OCI-LY7 (cell line): ENCODE results near the gene KAT2A. TPM values are rescaled to one million over a fixed set of nuclear protein-coding genes. Genes with fewer than 3 reads are reported as not detected.

Experiments used
- BruUV-seq: library from RNA; stranded (reverse); fragments of 400-500 nt; replicated peaks from 2 replicates; lab custom pipeline; 2021; lab: Mats Ljungman, UMichigan
- CTCF ChIA-PET: fragments of 300-600 bp; sonication (Branson Sonifier 250); formaldehyde crosslinking; loops from one replicate; lab custom pipeline; 2022; ENCODE audit warnings: antibody characterized with exemption; ENCODE audit not compliant: unreplicated experiment; lab: Charles Lee
- POLR2A ChIA-PET: fragments of 300-600 bp; sonication (Branson Sonifier 250); formaldehyde crosslinking; loops from one replicate; lab custom pipeline; 2022; ENCODE audit warnings: antibody characterized with exemption; lab: Charles Lee
- DNase-seq: peaks from one replicate; pipeline ENCODE4 v3.0.0-alpha.2; 2015; ENCODE audit warnings: low spot score
- H2AFZ ChIP-seq: fragments of 200-600 bp; sonication (generic), shearing (Covaris generic); 2 replicates; pipeline ENCODE4 v1.6.1; 2014; ENCODE audit warnings: mild to moderate bottlenecking, antibody characterized with exemption, low read length, moderate library complexity
- H3K27ac ChIP-seq: fragments of 200-600 bp; sonication (generic); 2 replicates; pipeline ENCODE4 v1.5.1; 2014; ENCODE audit warnings: mixed run types, low read depth, mild to moderate bottlenecking, moderate library complexity, low read length, inconsistent platforms; ENCODE audit not compliant: poor library complexity, severe bottlenecking
- H3K36me3 ChIP-seq: fragments of 200-600 bp; sonication (generic); 2 replicates; pipeline ENCODE4 v1.6.1; 2014; ENCODE audit warnings: mild to moderate bottlenecking, antibody characterized with exemption, low read length, moderate library complexity, mixed read lengths; ENCODE audit not compliant: insufficient read depth
- H3K4me1 ChIP-seq: fragments of 200-600 bp; sonication (generic); 2 replicates; pipeline ENCODE4 v1.5.1; 2014; ENCODE audit warnings: mild to moderate bottlenecking, low read length; ENCODE audit not compliant: insufficient read depth, poor library complexity, severe bottlenecking
- H3K4me2 ChIP-seq: fragments of 200-600 bp; sonication (generic); 2 replicates; pipeline ENCODE4 v1.6.1; 2014; ENCODE audit warnings: mild to moderate bottlenecking, low read length
- H3K4me3 ChIP-seq: fragments of 200-600 bp; sonication (generic); 2 replicates; pipeline ENCODE4 v1.5.1; 2014; ENCODE audit warnings: mild to moderate bottlenecking, low read depth, low read length; ENCODE audit not compliant: poor library complexity, severe bottlenecking
- H3K79me2 ChIP-seq: fragments of 200-600 bp; sonication (generic); 2 replicates; pipeline ENCODE4 v1.6.1; 2016; ENCODE audit warnings: low read depth, mild to moderate bottlenecking, low read length, moderate library complexity, mixed read lengths; ENCODE audit not compliant: insufficient read depth
- H3K9me2 ChIP-seq: fragments of 200-600 bp; sonication (generic); 2 replicates; pipeline ENCODE4 v1.6.1; 2016; ENCODE audit warnings: mild to moderate bottlenecking, low read length, mixed read lengths; ENCODE audit not compliant: insufficient read depth
- H3K9me3 ChIP-seq: fragments of 200-600 bp; sonication (generic); 2 replicates; pipeline ENCODE4 v1.6.1; 2014; ENCODE audit warnings: mild to moderate bottlenecking, mixed run types, low read length, mixed read lengths
- H4K20me1 ChIP-seq: fragments of 200-600 bp; sonication (generic); 2 replicates; pipeline ENCODE4 v1.6.1; 2014; ENCODE audit warnings: mild to moderate bottlenecking, antibody characterized with exemption, low read length, moderate library complexity, mixed read lengths; ENCODE audit not compliant: insufficient read depth
- EZH2phosphoT487 ChIP-seq: fragments of 200-600 bp; sonication (generic); IDR thresholded peaks from 2 replicates; pipeline ENCODE4 v1.6.1; 2018; ENCODE audit warnings: low read depth, borderline replicate concordance, mild to moderate bottlenecking, mixed run types, antibody characterized with exemption, low read length, moderate library complexity, mixed read lengths
- intact Hi-C: fragments of 100-400 bp; cut with micrococcal nuclease; formaldehyde crosslinking; loops from one replicate; pipeline ENCODE4 v1.10.0; 2022; ENCODE audit not compliant: unreplicated experiment
- total RNA-seq, 2 experiments: library from RNA; depleted of rRNA in 1 of 2; stranded (reverse); fragments of >200 nt in 1 of 2; shearing (Covaris generic) in 1 of 2; gene quantifications; 2 replicates each; pipeline ENCODE4 v1.2.3, GENCODE V29; 2014 to 2022
- TF ChIP-seq, protein P1 (sequence below): fragments of 200-600 bp; sonication (generic); conservative IDR thresholded peaks from 2 replicates; pipeline ENCODE4 v1.5.1; 2014; ENCODE audit warnings: mild to moderate bottlenecking, antibody characterized with exemption, low read length, moderate library complexity, mixed read lengths

Gene KAT2A
- total RNA-seq, 2 experiments from 2014 or later, result 73.0 to 89.8 TPM

GRCh38 chr17:42094375-42095069, 26.6 kb downstream of the KAT2A start:
- no peaks in the 10 kb centered on the region for H3K9me2 ChIP-seq
- no TSS peak for BruUV-seq
- H3K79me2 ChIP-seq, result no peaks in the 10 kb centered on the region
- no peaks in the 10 kb centered on the region for H4K20me1 ChIP-seq
- CTCF ChIA-PET, result interaction anchor here (0.6 kb wide), 1 partner anchor 23 kb away, joined by 3 read pairs; no protein-coding TSS in a partner anchor
- POLR2A ChIA-PET, result interaction anchor here (0.6 kb wide), 1 partner anchor 125 kb away, joined by 3 read pairs; no protein-coding TSS in a partner anchor
- TF ChIP-seq EZH2phosphoT487, result no peak
- TF ChIP-seq, protein P1, sequence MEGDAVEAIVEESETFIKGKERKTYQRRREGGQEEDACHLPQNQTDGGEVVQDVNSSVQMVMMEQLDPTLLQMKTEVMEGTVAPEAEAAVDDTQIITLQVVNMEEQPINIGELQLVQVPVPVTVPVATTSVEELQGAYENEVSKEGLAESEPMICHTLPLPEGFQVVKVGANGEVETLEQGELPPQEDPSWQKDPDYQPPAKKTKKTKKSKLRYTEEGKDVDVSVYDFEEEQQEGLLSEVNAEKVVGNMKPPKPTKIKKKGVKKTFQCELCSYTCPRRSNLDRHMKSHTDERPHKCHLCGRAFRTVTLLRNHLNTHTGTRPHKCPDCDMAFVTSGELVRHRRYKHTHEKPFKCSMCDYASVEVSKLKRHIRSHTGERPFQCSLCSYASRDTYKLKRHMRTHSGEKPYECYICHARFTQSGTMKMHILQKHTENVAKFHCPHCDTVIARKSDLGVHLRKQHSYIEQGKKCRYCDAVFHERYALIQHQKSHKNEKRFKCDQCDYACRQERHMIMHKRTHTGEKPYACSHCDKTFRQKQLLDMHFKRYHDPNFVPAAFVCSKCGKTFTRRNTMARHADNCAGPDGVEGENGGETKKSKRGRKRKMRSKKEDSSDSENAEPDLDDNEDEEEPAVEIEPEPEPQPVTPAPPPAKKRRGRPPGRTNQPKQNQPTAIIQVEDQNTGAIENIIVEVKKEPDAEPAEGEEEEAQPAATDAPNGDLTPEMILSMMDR, result no peak
- H3K4me1 ChIP-seq, result peaks cover 14% of the 10 kb centered on the region
- DNase-seq, result no peak
- H3K9me3 ChIP-seq, result no peaks in the 10 kb centered on the region
- no peak overlapping the region for H3K27ac ChIP-seq
- H3K4me2 ChIP-seq, result no peak overlapping the region
- H3K4me3 ChIP-seq, result no peak overlapping the region
- H2AFZ ChIP-seq, result no peak overlapping the region
- no peaks in the 10 kb centered on the region for H3K36me3 ChIP-seq
- intact Hi-C loops, result no loop called here

DNA sequence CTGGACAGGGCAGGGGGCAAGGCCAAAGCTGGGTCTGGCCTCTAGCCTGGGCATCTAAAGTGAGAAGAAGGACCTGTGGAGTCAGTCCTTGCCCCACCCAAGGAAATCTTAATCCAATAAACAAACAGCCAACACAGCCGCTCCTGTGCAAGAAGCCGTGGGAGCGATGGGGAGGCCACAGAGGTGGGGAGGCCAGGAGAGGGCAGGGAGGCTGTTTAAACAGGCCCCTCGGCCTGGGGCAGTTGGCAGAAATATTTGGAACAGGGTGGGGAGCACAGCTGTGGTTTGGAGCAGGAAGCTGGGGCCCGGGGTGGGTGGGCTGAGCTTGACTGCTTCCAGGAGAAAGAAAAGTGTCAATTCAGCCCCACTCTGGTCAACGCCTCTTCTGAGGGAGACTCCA, 28.2 kb downstream of the KAT2A start:
- H2AFZ ChIP-seq, result no peak overlapping the region
- TF ChIP-seq, protein P1, result no peak
- no peak for TF ChIP-seq EZH2phosphoT487

More for the DNA sequence above, 28.2 kb downstream of the KAT2A start:
- ChIA-PET CTCF (no interaction called here), POLR2A (interaction anchor here (0.5 to 1.0 kb wide), 4 partner anchors 23 to 264 kb away, joined by 3 to 5 read pairs (median 3); no protein-coding TSS in a partner anchor)
- no TSS peak for BruUV-seq
- Histone ChIP-seq H3K4me1 (peaks cover 6% of the 10 kb centered on the region), H3K9me3 (no peaks in the 10 kb centered on the region), H3K4me3 (no peak overlapping the region), H3K4me2 (no peak overlapping the region), H3K79me2 (no peaks in the 10 kb centered on the region), H3K9me2 (no peaks in the 10 kb centered on the region), H3K27ac (no peak overlapping the region), H4K20me1 (no peaks in the 10 kb centered on the region), H3K36me3 (no peaks in the 10 kb centered on the region)
- intact Hi-C loops, result no loop called here
- DNase-seq, result no peak
